Measurements from ENCODE around the gene WNT7B. TPM values are rescaled to one million over a fixed set of nuclear protein-coding genes. Genes with fewer than 3 reads are reported as not detected.

WNT7B gene
- total and polyA plus RNA-seq, 2 donors = 0.66 to 0.96 TPM

DNA sequence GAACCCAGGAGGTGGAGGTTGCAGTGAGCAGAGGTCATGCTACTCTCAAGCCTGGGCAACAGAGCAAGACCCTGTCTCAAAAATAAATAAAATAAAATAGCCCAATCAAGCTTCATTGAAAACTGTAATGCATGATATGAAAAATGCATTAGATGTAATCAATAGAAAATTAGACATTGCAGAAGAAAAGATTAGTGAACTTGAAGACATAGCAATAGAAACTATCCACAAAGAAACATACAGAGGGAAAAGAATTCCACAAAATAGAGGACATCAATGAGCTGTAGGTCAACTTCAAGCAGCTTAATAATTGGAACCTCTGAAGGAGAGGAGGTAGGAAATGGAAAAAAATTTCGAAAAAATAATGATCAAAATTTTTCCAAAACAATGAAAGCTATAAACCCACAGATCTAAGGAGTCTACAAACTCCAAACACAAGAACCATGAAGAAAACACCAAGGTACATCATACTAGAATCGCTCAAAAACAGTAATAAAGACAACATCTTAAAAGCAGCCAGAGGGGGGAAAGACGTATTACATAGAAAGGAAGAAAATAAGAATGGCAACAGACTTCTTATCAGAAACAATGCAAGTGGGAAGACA lies 104.2 kb downstream of the WNT7B start:
- Histone ChIP-seq H3K27ac (ENCODE audit: low read depth in 1 of 2, low read length in 1 of 2) (no peak overlapping the region), H3K36me3 (ENCODE audit: control insufficient read depth in 2 of 2, insufficient read depth in 2 of 2, low read length in 1 of 2) (no peaks in the 10 kb centered on the region), H3K4me3 (ENCODE audit: low read length in 2 of 2) (no peak overlapping the region), H3K4me1 (ENCODE audit: control insufficient read depth in 2 of 2, insufficient read depth in 2 of 2, low read length in 2 of 2) (no peaks in the 10 kb centered on the region), H3K27me3 (ENCODE audit: control insufficient read depth in 2 of 2, insufficient read depth in 1 of 2, low read length in 1 of 2) (peaks cover 35 to 53% of the 10 kb centered on the region in 2 donors), H3K9me3 (ENCODE audit: control insufficient read depth in 2 of 2, insufficient read depth in 1 of 2, low read length in 1 of 2) (peaks cover 0 to 4% of the 10 kb centered on the region in 2 donors)
- 96% methylated on average over 3 of the region's 3 CpGs for WGBS
- no peak for DNase-seq (ENCODE audit: low read depth in 6 of 9, low spot score in 9 of 9)

DNA sequence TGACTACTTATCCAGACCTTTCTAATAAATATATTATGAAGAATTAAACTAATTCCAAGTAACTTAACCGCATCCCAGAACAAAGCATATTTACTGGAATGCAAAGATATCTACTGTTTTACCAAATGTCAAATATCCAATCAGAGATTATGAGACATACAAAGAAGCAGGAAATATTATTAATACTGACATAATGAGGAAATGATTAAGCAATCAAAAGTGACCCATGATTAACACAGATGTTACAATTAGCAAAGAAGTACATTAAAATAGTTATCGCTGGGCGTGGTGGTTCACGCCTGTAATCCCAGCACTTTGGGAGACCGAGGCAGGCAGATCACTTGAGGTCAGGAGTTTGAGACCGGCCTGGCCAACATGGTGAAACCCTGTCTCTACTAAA lies 105.2 kb downstream of the WNT7B start:
- Histone ChIP-seq H3K27me3 (ENCODE audit: control insufficient read depth in 2 of 2, insufficient read depth in 1 of 2, low read length in 1 of 2) (peaks cover 38 to 53% of the 10 kb centered on the region in 2 donors), H3K4me1 (ENCODE audit: control insufficient read depth in 2 of 2, insufficient read depth in 2 of 2, low read length in 2 of 2) (no peaks in the 10 kb centered on the region), H3K4me3 (ENCODE audit: low read length in 2 of 2) (no peak overlapping the region), H3K36me3 (ENCODE audit: control insufficient read depth in 2 of 2, insufficient read depth in 2 of 2, low read length in 1 of 2) (no peaks in the 10 kb centered on the region), H3K9me3 (ENCODE audit: control insufficient read depth in 2 of 2, insufficient read depth in 1 of 2, low read length in 1 of 2) (peaks cover 0 to 4% of the 10 kb centered on the region in 2 donors), H3K27ac (ENCODE audit: low read depth in 1 of 2, low read length in 1 of 2) (no peak overlapping the region)
- 98% methylated on average over 6 of the region's 6 CpGs for WGBS
- no peak for DNase-seq (ENCODE audit: low read depth in 6 of 9, low spot score in 9 of 9)

Other genes with a start within 250 kb of the WNT7B start
- 3.6 TPM for gene PPARA, start 173.4 kb upstream of the WNT7B start, total RNA-seq
- 4.5 TPM for gene PPARA, start 173.4 kb upstream of the WNT7B start, polyA plus RNA-seq

Measured in thymus (tissue), 11 donors.